Mesodermal cell (in vitro differentiated cells): ENCODE data around the gene ITGB1BP1.
A peak's percentile ranks its signal among the peaks of the same experiment; 100 is the strongest.

Experiments used
- H3K27ac ChIP-seq: 2 replicates; pipeline ENCODE4 v1.7.0; 2013; ENCODE audit warnings: mild to moderate bottlenecking, low read depth, low read length, moderate library complexity; ENCODE audit not compliant: severe bottlenecking
- H3K36me3 ChIP-seq: 2 replicates; pipeline ENCODE4 v1.7.1; 2013; ENCODE audit warnings: mild to moderate bottlenecking, low read length, moderate library complexity; ENCODE audit not compliant: control insufficient read depth, insufficient read depth
- H3K4me1 ChIP-seq: one replicate; pipeline ENCODE4 v1.7.1; 2013; ENCODE audit warnings: mild to moderate bottlenecking, low read length; ENCODE audit not compliant: insufficient read depth, control insufficient read depth, poor library complexity, severe bottlenecking
- H3K4me3 ChIP-seq: 2 replicates; pipeline ENCODE4 v1.7.0; 2013; ENCODE audit warnings: low read length, control low read depth, mild to moderate bottlenecking; ENCODE audit not compliant: insufficient read depth, poor library complexity, severe bottlenecking; ENCODE audit errors: extremely low read depth
- H3K9me3 ChIP-seq: 2 replicates; pipeline ENCODE4 v1.7.1; 2013; ENCODE audit warnings: mild to moderate bottlenecking, low read length, moderate library complexity; ENCODE audit not compliant: control insufficient read depth
- WGBS, 2 experiments: methylation state at CpG; one replicate each; pipeline ENCODE4 v1.1.5; 2013; ENCODE audit warnings: missing lambda C conversion rate in 2 of 2; ENCODE audit not compliant: insufficient coverage in 2 of 2; 5-methylcytosine and 5-hydroxymethylcytosine counted together

The ITGB1BP1 gene

DNA sequence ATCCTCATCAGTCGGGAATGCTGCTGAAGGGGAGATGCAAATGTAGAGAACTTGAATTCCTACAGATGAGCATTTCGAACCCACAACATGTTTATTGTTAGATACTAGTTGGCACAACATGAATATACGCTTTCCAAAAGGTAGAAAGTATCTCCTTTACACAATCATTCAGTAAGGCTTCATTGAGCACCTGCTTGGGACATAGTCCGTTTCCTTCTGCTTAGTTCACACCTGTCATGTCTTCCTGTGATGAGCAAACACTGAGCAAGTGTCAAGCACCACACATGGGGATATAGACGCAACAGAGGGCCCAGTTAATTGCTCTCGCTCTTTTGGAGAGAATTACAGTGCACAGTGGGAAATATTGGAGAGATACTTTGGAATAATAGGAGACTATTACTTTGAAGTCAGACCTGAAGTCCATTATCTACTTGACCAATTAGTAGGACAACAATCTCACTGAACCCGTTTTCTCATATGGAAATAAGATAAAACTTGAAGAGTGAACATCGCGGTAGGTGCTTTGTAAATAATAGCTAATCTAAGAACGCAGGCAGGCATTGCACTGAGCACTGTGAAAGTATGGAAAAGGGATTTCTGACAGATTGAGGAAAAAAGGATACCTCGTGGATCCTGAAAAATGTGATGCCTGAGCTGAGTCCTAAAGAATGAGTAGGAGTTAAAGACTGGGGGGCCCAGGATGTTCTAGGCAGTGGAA, 1.3 kb upstream of the ITGB1BP1 start:
- H3K4me1 ChIP-seq: peaks cover 3% of the 10 kb centered on the region
- H3K27ac ChIP-seq: no peak overlapping the region
- H3K36me3 ChIP-seq: peaks cover 19% of the 10 kb centered on the region
- H3K4me3 ChIP-seq: peak overlapping the region; percentile 92
- 80 to 87% methylated on average over 8 to 9 of the region's 11 CpGs for WGBS, 2 experiments
- H3K9me3 ChIP-seq: no peaks in the 10 kb centered on the region

DNA sequence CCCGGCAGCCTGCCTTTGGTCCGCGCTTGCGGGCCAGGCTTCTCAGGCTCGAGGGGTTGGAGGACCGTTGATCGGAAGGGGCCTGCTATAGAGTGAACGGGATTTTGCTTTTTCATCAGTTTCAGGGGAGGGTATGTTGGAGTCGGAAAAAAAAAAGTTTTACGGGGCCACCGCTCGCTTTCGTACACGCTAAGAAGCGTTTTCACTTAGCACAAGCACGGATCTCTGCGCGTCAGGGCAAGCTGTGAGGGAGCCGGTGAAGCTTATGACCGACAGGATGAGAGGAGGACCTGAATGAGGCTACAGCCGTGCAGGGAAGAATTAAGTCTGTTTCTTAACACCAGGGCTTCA, 569 bp upstream of the ITGB1BP1 start:
- H3K4me3 ChIP-seq: peak overlapping the region; percentile 92
- WGBS, 2 experiments: 0 to 2% methylated on average over 17 to 20 of the region's 21 CpGs
- H3K4me1 ChIP-seq: peaks cover 3% of the 10 kb centered on the region
- no peaks in the 10 kb centered on the region for H3K9me3 ChIP-seq
- peaks cover 20% of the 10 kb centered on the region for H3K36me3 ChIP-seq
- peak overlapping the region; percentile 89 for H3K27ac ChIP-seq

DNA sequence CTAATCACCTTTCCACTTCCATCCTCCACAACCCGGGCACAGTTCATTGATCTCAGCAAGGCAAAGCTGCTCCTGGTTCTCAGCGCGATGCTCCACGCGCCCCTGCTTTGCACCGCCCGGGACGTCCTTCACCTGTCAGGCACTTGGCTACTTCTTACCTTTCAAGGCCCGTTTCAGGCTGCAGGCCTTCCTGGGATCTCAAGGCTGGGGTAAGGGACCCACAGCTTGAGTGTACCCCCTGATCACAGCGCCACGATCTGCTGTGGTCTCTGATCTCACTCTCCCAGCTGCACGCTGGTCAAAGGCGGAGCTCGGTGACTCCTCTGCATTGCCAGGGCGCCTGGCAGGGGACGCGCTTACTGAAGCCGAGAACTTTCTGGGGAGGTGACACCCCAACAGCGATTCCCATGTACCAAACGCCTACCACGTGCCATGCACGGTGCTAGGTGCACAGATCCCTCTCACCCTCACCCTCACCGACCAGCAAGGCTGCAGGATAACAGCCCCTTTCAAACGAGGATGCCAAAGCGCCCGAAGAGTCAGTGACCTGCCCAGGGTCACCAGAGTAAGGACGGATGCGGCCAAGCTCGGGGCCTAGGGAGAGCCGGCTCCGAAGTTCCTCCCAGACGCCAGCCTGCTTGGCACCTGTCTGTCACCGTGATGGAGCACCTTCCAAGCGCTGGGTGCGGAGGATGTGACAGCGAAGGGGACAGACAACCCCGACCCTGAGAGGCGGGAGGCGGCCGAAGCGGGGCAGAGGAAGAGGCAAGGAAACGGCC, 818 bp downstream of the ITGB1BP1 start:
- Histone ChIP-seq H3K27ac (no peak overlapping the region), H3K4me1 (peaks cover 3% of the 10 kb centered on the region), H3K4me3 (peak overlapping the region; percentile 92), H3K36me3 (peaks cover 31% of the 10 kb centered on the region), H3K9me3 (no peaks in the 10 kb centered on the region)
- 4 to 5% methylated on average over 39 of the region's 42 CpGs for WGBS, 2 experiments

DNA sequence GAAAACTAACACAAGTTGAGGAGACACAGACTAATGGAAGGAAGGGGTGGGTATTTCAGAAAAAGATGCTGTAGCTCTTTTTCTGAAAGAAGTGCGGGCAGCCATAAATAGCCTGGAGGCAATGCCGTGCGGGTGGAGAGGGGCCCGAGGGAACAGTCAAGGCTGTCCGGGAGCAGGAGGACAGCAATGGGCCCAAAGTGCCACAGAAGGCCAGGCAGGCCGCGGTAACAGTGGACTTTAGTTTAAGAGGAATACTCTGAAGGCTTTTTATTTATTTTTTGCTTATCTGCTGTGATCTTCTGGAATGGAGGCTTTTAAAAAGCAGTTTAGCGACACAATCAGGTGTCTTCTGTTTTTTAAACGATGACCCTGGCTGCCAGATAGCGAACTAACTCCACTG, 2.8 kb downstream of the ITGB1BP1 start:
- peaks cover 6% of the 10 kb centered on the region for H3K4me1 ChIP-seq
- 90 to 96% methylated on average over 10 of the region's 10 CpGs for whole genome bisulfite sequencing, 2 experiments
- no peak overlapping the region for H3K4me3 ChIP-seq
- H3K36me3 ChIP-seq: peaks cover 34% of the 10 kb centered on the region
- H3K9me3 ChIP-seq: no peaks in the 10 kb centered on the region
- no peak overlapping the region for H3K27ac ChIP-seq

DNA sequence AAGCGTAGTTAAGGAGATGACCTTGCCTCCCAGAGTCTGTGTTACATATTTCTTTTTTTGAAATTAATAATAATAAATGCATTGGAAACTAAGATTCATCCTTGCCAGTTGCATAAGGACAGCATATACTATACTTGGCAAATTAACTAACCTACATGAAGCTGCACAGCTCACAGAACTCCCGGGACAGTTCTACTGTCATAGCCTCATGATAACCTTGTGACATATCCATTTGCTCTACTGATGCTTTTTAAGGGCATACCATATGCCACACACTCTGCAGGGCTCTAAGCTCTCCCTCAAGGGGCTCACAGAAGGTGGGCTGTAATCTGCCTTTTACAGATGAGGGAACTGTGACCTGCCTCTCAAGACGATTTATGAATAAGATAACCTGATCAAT, 3.8 kb downstream of the ITGB1BP1 start:
- Histone ChIP-seq H3K4me1 (peaks cover 5% of the 10 kb centered on the region), H3K4me3 (no peak overlapping the region), H3K36me3 (peaks cover 35% of the 10 kb centered on the region), H3K9me3 (no peaks in the 10 kb centered on the region), H3K27ac (no peak overlapping the region)
- 88 to 100% methylated on average over 1 to 2 of the region's 3 CpGs for WGBS, 2 experiments

DNA sequence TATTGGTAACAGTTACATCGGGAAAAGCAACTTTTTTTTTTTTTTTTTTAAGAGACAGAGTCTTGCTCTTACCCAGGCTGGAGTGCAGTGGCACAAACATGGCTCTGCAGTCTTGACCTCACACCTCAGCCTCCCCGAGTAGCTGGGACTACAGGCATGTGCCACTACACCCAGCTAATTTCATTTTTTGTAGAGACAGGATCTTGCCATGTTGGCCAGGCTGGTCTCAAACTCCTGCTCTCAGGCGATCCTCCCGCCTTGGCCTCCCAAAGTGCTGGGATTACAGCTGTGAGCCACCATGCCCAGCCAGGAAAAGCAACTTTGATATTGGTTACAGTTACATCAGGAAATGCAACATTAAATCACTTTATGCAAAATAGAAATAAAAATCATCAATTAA, 4.6 kb downstream of the ITGB1BP1 start:
- H3K27ac ChIP-seq: no peak overlapping the region
- H3K9me3 ChIP-seq: no peaks in the 10 kb centered on the region
- H3K4me3 ChIP-seq: no peak overlapping the region
- peaks cover 3% of the 10 kb centered on the region for H3K4me1 ChIP-seq
- H3K36me3 ChIP-seq: peaks cover 43% of the 10 kb centered on the region
- 91 to 94% methylated on average over 3 to 4 of the region's 4 CpGs for WGBS, 2 experiments

DNA sequence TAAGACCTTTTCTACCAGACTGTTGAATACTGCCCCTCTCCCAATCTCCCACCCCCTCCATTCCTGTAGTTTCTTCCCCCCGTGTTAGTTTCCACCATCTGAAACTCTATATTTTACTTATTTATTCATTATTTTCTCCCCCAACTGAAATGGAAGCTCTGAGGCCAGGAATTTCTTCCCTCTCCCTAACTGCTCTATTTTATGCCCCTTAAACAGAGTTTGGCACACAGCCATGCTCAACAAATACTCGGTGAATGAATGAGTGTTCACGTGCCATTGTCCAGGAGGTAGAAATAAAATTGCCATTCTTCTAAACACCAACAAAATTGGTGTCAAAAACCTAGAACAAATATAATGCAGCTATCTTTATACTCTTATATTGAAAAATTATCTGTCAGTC, 5.6 kb downstream of the ITGB1BP1 start:
- Histone ChIP-seq H3K9me3 (no peaks in the 10 kb centered on the region), H3K4me1 (peaks cover 3% of the 10 kb centered on the region), H3K27ac (no peak overlapping the region), H3K4me3 (no peak overlapping the region), H3K36me3 (peaks cover 51% of the 10 kb centered on the region)
- WGBS, 2 experiments: 91 to 100% methylated on average over 1 to 3 of the region's 3 CpGs

DNA sequence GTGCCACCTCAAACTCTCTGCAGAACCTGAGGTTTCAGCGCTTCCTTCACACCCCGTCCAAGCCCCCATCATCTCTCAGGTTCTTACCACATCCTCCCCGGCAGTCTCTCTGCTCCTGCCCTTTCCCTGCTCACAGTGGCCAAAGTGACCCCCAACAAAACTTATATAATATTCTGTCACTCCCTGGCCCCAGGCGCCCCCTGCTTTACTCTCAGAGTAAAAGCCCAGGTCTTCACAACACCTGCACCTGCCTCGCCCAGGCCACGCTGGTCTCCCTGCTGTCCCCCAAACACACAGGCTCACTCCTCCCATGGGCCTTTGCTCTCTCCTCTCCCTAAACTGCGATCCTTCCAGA, 6.4 kb downstream of the ITGB1BP1 start:
- 94 to 100% methylated on average over 6 of the region's 7 CpGs for WGBS, 2 experiments
- peaks cover 3% of the 10 kb centered on the region for H3K4me1 ChIP-seq
- H3K9me3 ChIP-seq: no peaks in the 10 kb centered on the region
- no peak overlapping the region for H3K27ac ChIP-seq
- peaks cover 56% of the 10 kb centered on the region for H3K36me3 ChIP-seq
- H3K4me3 ChIP-seq: no peak overlapping the region

DNA sequence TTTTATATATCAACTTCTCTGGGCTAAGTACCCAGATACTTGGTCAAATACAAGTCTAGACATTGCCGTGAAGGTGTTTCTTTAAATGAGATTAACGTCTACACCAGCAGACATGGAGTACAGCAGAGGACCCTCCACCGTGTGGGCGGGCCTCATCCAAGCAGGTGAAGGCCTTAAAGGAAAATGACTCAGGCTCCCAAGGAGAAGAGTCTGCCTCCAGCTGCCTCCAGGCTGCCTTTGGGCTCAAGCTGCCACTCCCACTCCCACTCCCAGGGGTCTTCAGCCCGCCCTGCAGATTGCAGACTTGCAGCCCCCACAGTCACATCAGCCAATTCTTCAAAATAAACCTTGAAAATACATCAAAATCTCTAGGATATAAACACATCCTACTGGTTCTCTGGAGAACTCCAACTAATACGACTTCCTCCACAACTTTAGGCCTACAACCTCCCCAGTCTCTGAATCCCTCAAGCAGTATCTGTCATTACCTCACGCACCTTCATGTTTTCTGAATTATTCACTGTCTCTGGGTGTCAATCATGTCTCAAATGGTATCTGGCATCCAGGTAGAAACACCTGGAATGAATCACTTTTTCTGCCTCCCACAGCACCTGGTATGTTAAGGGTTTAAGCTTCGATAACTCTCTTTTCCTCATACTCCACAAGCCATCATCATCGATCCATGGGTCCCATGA, 6.9 kb downstream of the ITGB1BP1 start:
- 92 to 94% methylated on average over 9 of the region's 9 CpGs for WGBS, 2 experiments
- H3K36me3 ChIP-seq: peaks cover 60% of the 10 kb centered on the region
- no peak overlapping the region for H3K27ac ChIP-seq
- H3K4me1 ChIP-seq: peaks cover 3% of the 10 kb centered on the region
- no peak overlapping the region for H3K4me3 ChIP-seq
- H3K9me3 ChIP-seq: no peaks in the 10 kb centered on the region

DNA sequence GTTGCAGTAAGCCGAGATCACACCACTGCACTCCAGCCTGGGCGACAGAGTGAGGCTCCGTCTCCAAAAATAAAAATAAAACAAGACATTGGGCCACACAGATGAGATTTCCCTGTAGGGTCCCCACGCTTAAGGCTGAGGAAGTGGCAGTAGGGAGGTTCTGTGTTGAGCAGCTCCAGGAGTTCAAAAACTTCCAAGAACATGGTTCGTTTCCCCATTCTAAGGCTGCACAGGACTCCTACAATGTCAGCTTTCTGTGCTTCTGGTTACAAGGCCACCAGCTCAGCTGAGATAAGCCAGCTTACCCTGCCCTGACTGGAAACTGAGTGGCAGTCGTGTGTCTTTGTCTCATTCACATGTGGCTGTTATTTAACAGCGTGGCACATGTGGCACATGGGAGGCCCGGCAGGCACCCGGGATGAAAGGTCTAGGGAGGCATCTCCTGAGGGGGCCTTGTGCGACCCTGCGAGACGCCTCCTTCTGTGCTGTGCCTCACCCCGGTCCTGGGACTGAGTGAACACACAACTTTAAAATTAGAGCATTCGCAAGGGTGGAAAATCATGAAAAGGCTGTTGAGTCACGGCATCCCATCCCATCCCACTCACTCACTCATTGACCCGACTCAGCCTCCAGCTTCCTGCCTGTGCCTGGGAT, 7.7 kb downstream of the ITGB1BP1 start:
- 94 to 98% methylated on average over 14 to 15 of the region's 16 CpGs for WGBS, 2 experiments
- Histone ChIP-seq H3K27ac (no peak overlapping the region), H3K4me3 (no peak overlapping the region)

More for the DNA sequence above, 7.7 kb downstream of the ITGB1BP1 start:
- H3K4me1 ChIP-seq: peaks cover 3% of the 10 kb centered on the region
- peaks cover 67% of the 10 kb centered on the region for H3K36me3 ChIP-seq
- H3K9me3 ChIP-seq: no peaks in the 10 kb centered on the region
